Measurements from ENCODE around the gene TCHP.

- TF ChIP-seq CTCF (IDR thresholded peaks at IDR 0.05; ENCODE audit: insufficient read depth, low read length, poor library complexity, severe bottlenecking) (no peak), EZH2phosphoT487 (conservative IDR thresholded peaks at IDR 0.05; ENCODE audit: low read length) (no peak)
Measured at GRCh38 chr12:109925185-109925840, 25.2 kb downstream of the TCHP start.
